Endothelial cell (in vitro differentiated cells): ENCODE measurements around the gene PLXNC1. TPM values are rescaled to one million over a fixed set of nuclear protein-coding genes. Genes with fewer than 3 reads are reported as not detected.

Source experiments
- DNase-seq: peaks from one replicate; pipeline ENCODE4 v3.0.0; 2021; ENCODE audit warnings: low spot score
- H3K27ac Mint-ChIP-seq: one replicate; pipeline ENCODE4 v1.8.0; 2021; ENCODE audit warnings: mixed read lengths, inconsistent platforms; ENCODE audit not compliant: unreplicated experiment
- H3K27me3 Mint-ChIP-seq: one replicate; pipeline ENCODE4 v1.8.0; 2021; ENCODE audit warnings: mild to moderate bottlenecking, moderate library complexity, mixed read lengths, inconsistent platforms; ENCODE audit not compliant: unreplicated experiment
- H3K36me3 Mint-ChIP-seq: one replicate; pipeline ENCODE4 v1.8.0; 2021; ENCODE audit warnings: mild to moderate bottlenecking, low read depth, mixed read lengths, inconsistent platforms; ENCODE audit not compliant: unreplicated experiment
- H3K4me1 Mint-ChIP-seq: one replicate; pipeline ENCODE4 v1.8.0; 2021; ENCODE audit warnings: mild to moderate bottlenecking, mixed read lengths, inconsistent platforms; ENCODE audit not compliant: unreplicated experiment
- H3K4me3 Mint-ChIP-seq: one replicate; pipeline ENCODE4 v1.8.0; 2021; ENCODE audit warnings: mild to moderate bottlenecking, mixed read lengths, inconsistent platforms; ENCODE audit not compliant: unreplicated experiment
- H3K9me3 Mint-ChIP-seq: one replicate; pipeline ENCODE4 v1.8.0; 2021; ENCODE audit warnings: mixed read lengths, inconsistent platforms; ENCODE audit not compliant: unreplicated experiment
- total RNA-seq: library from RNA; stranded (reverse); fragmentation: NEBNext Ultra II Directional; extraction: Animal tissue kit (Norgen Biotek cat#: 25700); gene quantifications from one replicate; pipeline ENCODE4 v1.2.1, GENCODE V29; 2021; ENCODE audit not compliant: unreplicated experiment
- TF ChIP-seq, protein P1 (sequence below): fragments of 200-600 bp; sonication (generic); IDR thresholded peaks from one replicate; pipeline ENCODE4 v1.5.0; 2021; ENCODE audit warnings: antibody characterized with exemption; ENCODE audit not compliant: unreplicated experiment

The PLXNC1 gene
- total RNA-seq, 1 donor from 2014 or later: 1.1 TPM

DNA sequence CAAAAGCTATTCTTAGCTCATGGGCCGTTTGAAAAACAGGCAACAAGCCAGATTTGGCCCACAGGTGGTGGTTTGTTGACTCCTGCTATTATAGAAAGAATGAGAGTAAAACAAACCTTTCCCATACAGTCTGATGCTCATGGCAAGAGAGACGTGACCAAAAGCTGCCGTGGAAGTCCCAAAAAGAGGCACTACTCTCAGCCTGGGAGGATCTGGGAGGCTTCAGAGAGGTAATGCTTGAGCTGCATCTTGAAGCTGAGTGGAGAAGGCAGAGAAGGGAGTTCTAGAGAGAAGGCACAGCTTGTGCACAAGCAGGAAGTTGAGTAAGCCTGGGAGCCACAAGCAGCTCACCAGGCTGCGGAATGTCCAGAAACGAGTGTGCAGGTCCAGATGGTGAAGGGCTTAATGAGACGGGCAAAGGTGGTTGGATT lies 9.6 kb downstream of the PLXNC1 start:
- Mint-ChIP-seq H3K36me3 (no peaks in the 10 kb centered on the region), H3K4me3 (no peak overlapping the region), H3K27me3 (peaks cover 3% of the 10 kb centered on the region), H3K9me3 (no peaks in the 10 kb centered on the region), H3K4me1 (no peaks in the 10 kb centered on the region), H3K27ac (no peak overlapping the region)
- TF ChIP-seq, protein P1, sequence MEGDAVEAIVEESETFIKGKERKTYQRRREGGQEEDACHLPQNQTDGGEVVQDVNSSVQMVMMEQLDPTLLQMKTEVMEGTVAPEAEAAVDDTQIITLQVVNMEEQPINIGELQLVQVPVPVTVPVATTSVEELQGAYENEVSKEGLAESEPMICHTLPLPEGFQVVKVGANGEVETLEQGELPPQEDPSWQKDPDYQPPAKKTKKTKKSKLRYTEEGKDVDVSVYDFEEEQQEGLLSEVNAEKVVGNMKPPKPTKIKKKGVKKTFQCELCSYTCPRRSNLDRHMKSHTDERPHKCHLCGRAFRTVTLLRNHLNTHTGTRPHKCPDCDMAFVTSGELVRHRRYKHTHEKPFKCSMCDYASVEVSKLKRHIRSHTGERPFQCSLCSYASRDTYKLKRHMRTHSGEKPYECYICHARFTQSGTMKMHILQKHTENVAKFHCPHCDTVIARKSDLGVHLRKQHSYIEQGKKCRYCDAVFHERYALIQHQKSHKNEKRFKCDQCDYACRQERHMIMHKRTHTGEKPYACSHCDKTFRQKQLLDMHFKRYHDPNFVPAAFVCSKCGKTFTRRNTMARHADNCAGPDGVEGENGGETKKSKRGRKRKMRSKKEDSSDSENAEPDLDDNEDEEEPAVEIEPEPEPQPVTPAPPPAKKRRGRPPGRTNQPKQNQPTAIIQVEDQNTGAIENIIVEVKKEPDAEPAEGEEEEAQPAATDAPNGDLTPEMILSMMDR: no peak
- DNase-seq: no peak

DNA sequence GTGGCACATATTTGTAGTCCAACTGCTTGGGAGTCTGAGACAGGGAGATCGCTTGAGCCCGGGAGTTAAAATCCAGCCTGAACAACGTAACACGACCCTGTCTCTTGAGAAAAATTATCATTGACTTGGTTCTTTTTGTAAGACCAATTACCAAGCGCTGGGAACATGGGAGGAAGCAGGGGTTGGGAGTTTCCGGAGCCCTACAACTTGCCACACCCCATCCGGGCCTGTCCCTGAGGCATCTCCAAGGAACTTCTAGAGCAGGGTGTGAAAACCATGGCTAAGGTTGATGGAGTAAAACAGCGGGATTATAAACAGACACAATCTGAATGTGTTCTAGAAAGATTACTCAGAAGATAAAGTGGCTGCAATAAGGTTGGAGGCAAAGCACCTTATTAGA lies 10.3 kb downstream of the PLXNC1 start:
- DNase-seq: no peak
- no peaks in the 10 kb centered on the region for H3K4me1 Mint-ChIP-seq
- no peak overlapping the region for H3K4me3 Mint-ChIP-seq
- H3K27ac Mint-ChIP-seq: no peak overlapping the region
- H3K9me3 Mint-ChIP-seq: no peaks in the 10 kb centered on the region
- peaks cover 3% of the 10 kb centered on the region for H3K27me3 Mint-ChIP-seq
- no peaks in the 10 kb centered on the region for H3K36me3 Mint-ChIP-seq
- TF ChIP-seq, protein P1: no peak

DNA sequence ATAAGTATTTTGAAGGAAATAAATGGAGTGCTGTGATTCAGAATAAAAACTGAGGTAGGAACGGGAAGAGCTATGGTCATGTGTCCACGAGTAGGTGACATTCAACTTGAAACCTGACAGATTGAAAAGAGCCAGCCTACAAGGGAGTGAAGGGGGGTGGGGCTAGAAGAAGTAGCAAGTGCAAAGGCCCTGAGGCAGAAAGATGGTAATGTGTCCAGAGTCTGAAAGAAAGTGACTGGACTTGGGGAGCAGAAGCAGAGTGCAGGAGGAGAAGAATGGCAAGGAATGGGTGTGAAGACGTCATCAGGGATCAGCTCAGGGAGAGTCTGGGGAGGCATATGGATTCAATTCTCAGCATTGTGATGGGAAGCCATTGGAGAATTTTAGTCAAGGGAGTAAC lies 13.7 kb downstream of the PLXNC1 start:
- no peak for DNase-seq
- H3K36me3 Mint-ChIP-seq: no peaks in the 10 kb centered on the region
- TF ChIP-seq, protein P1: no peak
- peaks cover 3% of the 10 kb centered on the region for H3K27me3 Mint-ChIP-seq
- H3K4me3 Mint-ChIP-seq: no peak overlapping the region
- no peaks in the 10 kb centered on the region for H3K9me3 Mint-ChIP-seq
- peaks cover 6% of the 10 kb centered on the region for H3K4me1 Mint-ChIP-seq
- no peak overlapping the region for H3K27ac Mint-ChIP-seq

DNA sequence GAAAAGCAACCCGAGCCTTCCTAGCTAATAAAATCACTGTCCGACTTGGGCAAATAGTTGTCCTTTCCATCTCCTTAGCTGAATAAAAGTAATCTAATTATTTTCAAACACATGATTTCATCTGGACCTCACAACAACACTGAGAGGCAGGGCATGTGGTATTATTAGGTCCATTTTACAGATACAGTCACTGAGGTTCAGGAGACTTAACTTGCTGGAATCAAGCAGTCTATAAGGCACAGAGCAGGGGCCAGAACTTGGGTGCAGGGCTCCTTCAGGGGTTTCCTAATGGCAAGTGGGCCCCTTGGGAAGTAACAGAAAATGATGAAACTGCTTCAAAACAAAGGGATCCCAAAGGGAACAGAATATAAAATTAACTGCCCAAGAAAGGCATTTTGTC lies 15.5 kb downstream of the PLXNC1 start:
- no peak overlapping the region for H3K4me3 Mint-ChIP-seq
- DNase-seq: no peak
- no peak overlapping the region for H3K27ac Mint-ChIP-seq
- H3K9me3 Mint-ChIP-seq: no peaks in the 10 kb centered on the region
- TF ChIP-seq, protein P1: no peak
- H3K36me3 Mint-ChIP-seq: no peaks in the 10 kb centered on the region
- peaks cover 18% of the 10 kb centered on the region for H3K4me1 Mint-ChIP-seq
- H3K27me3 Mint-ChIP-seq: peaks cover 3% of the 10 kb centered on the region

DNA sequence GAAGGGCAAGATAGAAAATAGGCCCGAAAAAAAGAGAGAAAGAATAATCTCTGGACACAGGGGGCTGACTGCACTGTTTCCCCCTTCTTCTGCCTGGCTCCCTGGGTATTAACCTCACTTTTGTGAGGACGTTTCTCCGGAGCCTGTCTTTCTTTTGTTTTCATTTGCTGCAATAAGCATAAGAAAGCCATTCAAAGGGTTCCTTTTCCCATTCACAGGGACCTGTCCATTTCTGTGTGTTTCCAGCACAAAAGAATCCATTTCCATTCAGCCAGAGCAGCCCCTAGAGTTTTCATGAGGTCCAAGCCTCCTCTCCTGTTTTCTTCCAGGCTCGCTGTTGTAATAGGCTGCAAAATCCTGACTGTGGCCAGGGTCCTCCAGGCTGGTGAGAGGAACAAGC lies 16.8 kb downstream of the PLXNC1 start:
- TF ChIP-seq, protein P1: no peak
- DNase-seq: no peak
- Mint-ChIP-seq H3K27me3 (peaks cover 3% of the 10 kb centered on the region), H3K27ac (no peak overlapping the region), H3K36me3 (no peaks in the 10 kb centered on the region), H3K4me3 (no peak overlapping the region), H3K9me3 (no peaks in the 10 kb centered on the region), H3K4me1 (peaks cover 18% of the 10 kb centered on the region)
